Fibroblast of peridontal ligament (primary cell): Measurements from ENCODE around the gene ABLIM2.

ENCODE experiments used
- DNase-seq: peaks from one replicate; pipeline ENCODE4 v3.0.0-alpha.2; 2010; ENCODE audit errors: extremely low read depth

Gene ABLIM2

GRCh38 chr4:8174970-8175369 lies 16.4 kb upstream of the ABLIM2 start:
- DNase-seq: no peak

- no peak for DNase-seq
These were observed 15.1 kb upstream of the ABLIM2 start for GRCh38 chr4:8173492-8174242.

GRCh38 chr4:8171984-8172924 lies 13.6 kb upstream of the ABLIM2 start:
- DNase-seq: peak; percentile 18

GRCh38 chr4:8171266-8171665 lies 12.7 kb upstream of the ABLIM2 start:
- DNase-seq: no peak

GRCh38 chr4:8170341-8170740 lies 11.7 kb upstream of the ABLIM2 start:
- DNase-seq: no peak

GRCh38 chr4:8169763-8170162 lies 11.2 kb upstream of the ABLIM2 start:
- DNase-seq: no peak

- no peak for DNase-seq
These were observed 10.4 kb upstream of the ABLIM2 start for GRCh38 chr4:8168832-8169598.

- DNase-seq: no peak
These were observed 9.6 kb upstream of the ABLIM2 start for GRCh38 chr4:8168232-8168631.

- DNase-seq: no peak
These were observed 9.2 kb upstream of the ABLIM2 start for GRCh38 chr4:8167815-8168214.

- no peak for DNase-seq
These were observed 8.7 kb upstream of the ABLIM2 start for GRCh38 chr4:8167291-8167690.

- DNase-seq: no peak
These were observed 6.8 kb upstream of the ABLIM2 start for GRCh38 chr4:8165374-8165896.

GRCh38 chr4:8164687-8165086 lies 6.1 kb upstream of the ABLIM2 start:
- DNase-seq: no peak

GRCh38 chr4:8164194-8164565 lies 5.6 kb upstream of the ABLIM2 start:
- DNase-seq: no peak

GRCh38 chr4:8163436-8164193 lies 5.0 kb upstream of the ABLIM2 start:
- DNase-seq: no peak

GRCh38 chr4:8163026-8163425 lies 4.4 kb upstream of the ABLIM2 start:
- no peak for DNase-seq

GRCh38 chr4:8162625-8163024 lies 4.0 kb upstream of the ABLIM2 start:
- DNase-seq: no peak

- no peak for DNase-seq
These were observed 2.0 kb upstream of the ABLIM2 start for GRCh38 chr4:8160572-8160971.

GRCh38 chr4:8160233-8160560 lies 1.6 kb upstream of the ABLIM2 start:
- no peak for DNase-seq

GRCh38 chr4:8159537-8160232 lies 1.1 kb upstream of the ABLIM2 start:
- no peak for DNase-seq

GRCh38 chr4:8157944-8158709 lies 486 bp downstream of the ABLIM2 start:
- DNase-seq: no peak
